A549 (cell line): ENCODE results near the gene SCUBE3.

Source experiments
- CTCF ChIP-seq: fragments of >200 bp; sonication (Bioruptor Twin); formaldehyde crosslinking; IDR thresholded peaks from 3 replicates; pipeline ENCODE4 v1.5.1; 2016
- EP300 ChIP-seq, 2 experiments: fragments of >200 bp; sonication (Bioruptor Twin); formaldehyde crosslinking; IDR thresholded peaks; 2 replicates in 1 of 2; 3 replicates in 1 of 2; pipeline ENCODE4 v1.6.1; 2016 to 2017
- JUN ChIP-seq, 2 experiments: fragments of >200 bp; sonication (Bioruptor Twin); formaldehyde crosslinking; IDR thresholded peaks; 2 replicates in 1 of 2; 3 replicates in 1 of 2; pipeline ENCODE4 v1.6.1; 2016 to 2017
- POLR2A ChIP-seq: IDR thresholded peaks from 2 replicates; pipeline ENCODE4 v1.6.1; 2012; ENCODE audit warnings: mild to moderate bottlenecking, low read length
- RAD21 ChIP-seq, 2 experiments: fragments of >200 bp in 1 of 2; sonication (Bioruptor Twin) in 1 of 2; formaldehyde crosslinking in 1 of 2; IDR thresholded peaks in 1 of 2; conservative IDR thresholded peaks in 1 of 2; 2 replicates in 1 of 2; 3 replicates in 1 of 2; pipeline ENCODE4 v1.6.1; 2012 to 2018; ENCODE audit warnings: inconsistent platforms in 1 of 2

GRCh38 chr6:35168461-35168861 is 45.3 kb upstream of the SCUBE3 start:
- no peak for TF ChIP-seq CTCF
- TF ChIP-seq JUN (IDR thresholded peaks at IDR 0.05) = no peak
- TF ChIP-seq POLR2A = no peak
- no peak for TF ChIP-seq EP300 (IDR thresholded peaks at IDR 0.05)
- TF ChIP-seq RAD21 (conservative IDR thresholded peaks at IDR 0.05 in 1 of 2, IDR thresholded peaks at IDR 0.05 in 1 of 2) = no peak
